HG02840 (cell line): ENCODE measurements around the gene DPPA5.
"Not testable (repeated sequence)": the region's sequence is repeated elsewhere in the genome, so short reads cannot be mapped to it uniquely, and the experiment has no call there.

Source experiments
- ATAC-seq: cut with Tn5 transposase; IDR thresholded peaks from one replicate; pipeline ENCODE4 v1.9.1; 2021; ENCODE audit warnings: mild to moderate bottlenecking, moderate library complexity, moderate number of reproducible peaks; ENCODE audit not compliant: unreplicated experiment, low FRiP score

Gene DPPA5, protein sequence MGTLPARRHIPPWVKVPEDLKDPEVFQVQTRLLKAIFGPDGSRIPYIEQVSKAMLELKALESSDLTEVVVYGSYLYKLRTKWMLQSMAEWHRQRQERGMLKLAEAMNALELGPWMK

DNA sequence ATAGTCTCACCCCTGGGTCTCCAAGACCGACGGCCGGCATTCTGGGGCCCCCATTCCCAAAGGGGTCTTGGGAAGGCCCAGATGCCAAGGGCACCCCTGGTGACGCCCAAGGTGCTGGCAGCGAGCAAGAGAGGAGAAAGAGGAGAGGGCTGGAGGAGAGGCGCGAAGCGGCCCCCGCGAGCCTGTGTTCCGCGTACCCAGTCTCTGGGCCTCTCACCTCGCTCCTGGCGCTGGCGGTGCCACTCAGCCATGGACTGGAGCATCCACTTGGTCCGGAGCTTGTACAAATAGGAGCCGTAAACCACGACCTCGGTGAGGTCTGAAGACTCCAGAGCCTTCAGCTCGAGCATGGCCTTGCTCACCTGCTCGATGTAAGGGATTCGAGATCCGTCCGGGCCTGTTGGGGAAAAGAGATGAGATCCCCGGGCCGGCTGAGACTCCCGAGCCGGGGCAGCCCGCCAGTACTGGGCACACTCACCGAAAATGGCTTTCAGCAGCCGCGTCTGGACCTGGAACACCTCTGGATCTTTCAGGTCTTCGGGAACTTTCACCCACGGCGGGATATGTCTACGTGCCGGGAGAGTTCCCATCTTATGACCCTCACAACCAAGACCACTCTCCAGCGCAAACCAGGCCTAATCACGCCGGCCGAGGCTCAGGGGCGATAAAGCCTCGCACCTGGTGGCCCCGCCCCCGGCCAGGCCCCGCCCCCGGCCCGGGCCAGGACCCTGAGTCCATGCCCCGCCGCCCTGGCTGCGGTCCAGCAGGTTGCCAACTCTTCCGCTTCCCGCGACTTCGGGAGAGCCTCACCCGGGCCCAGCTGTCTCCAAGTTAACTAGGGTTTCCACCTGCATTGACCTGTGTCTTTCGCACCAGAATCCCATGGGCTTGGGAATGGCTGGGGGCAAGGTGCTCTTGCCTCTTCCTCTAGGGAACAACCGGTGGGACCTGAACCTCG lies at the start of gene DPPA5:
DPPA5 (minus strand) TSS at position 641 of the 958 bp plus-strand sequence; CDS start at position 590, 51 bp downstream.
- no peak for ATAC-seq

DNA sequence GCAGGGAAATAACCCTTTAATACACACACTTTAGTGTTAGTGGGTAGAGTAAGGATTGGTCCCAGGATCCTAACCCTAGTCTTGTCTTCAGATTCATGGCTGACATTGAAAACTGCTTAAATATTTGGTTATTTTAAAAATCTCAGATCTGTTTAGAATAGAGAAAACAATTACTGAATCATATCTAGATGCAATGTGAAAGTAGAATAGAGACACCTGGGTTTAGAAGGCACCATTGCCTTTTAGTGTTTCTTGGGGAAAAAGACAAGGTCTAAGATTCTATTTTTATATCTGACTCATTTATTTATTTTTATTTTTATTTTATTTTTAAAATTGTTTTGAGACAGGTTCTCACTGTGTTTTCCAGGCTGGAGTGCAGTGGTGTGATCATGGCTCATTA lies 46.6 kb upstream of the DPPA5 start:
- ATAC-seq: no peak

DNA sequence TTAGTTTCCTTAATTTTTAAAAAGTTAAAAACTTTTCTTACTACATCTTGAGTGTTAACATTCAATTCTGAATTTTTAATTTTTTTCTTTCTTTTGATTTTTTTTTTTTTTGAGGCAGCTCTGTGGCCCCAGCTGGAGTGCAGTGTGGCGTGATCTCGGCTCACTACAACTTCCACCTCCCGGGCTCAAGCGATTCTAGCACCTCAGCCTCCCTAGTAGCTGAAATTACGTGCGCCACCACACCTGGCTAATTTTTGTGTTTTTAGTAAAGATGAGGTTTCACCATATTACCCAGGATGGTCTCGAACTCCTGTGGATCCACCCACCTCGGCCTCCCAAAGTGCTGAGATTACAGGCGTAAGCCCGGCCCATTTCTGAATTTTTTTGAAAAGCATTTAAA lies 41.8 kb upstream of the DPPA5 start:
- ATAC-seq: no peak

DNA sequence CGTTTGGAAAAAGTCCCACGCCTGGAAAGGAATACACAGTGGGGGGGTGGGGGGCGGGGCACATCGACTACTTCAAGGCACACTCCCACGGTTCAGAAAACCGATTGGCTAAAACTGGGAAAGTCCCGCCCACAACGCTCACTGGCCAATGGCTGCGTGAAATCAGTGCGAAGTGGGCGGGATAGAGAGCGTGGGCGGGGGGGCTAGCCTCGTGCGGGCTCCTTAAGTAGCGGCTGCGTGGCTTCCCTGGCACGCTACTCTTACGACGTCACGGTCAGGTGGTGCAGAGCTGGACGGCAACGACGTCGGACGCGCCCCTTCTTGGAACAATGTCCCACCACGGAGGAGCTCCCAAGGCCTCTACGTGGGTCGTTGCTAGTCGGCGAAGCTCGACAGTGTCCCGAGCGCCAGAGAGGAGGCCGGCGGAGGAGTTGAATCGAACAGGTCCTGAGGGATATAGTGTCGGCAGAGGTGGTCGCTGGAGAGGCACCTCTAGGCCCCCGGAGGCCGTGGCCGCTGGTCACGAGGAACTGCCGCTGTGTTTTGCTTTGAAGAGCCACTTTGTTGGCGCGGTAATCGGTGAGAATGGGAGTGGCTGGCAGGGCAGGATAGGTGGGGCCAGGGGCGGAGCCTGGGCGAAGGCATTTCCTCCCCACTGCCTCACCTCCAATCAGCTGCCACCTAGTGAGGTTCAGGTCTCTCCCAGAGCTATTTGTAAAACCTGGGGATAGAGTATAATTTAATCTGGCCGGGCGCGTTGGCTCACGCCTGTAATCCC lies 40.7 kb upstream of the DPPA5 start, which contains the start of gene DDX43:
DDX43 (plus strand) TSS at position 252 of the 778 bp plus-strand sequence; CDS start at position 330, 78 bp downstream.
- peak; percentile 80 for ATAC-seq

DNA sequence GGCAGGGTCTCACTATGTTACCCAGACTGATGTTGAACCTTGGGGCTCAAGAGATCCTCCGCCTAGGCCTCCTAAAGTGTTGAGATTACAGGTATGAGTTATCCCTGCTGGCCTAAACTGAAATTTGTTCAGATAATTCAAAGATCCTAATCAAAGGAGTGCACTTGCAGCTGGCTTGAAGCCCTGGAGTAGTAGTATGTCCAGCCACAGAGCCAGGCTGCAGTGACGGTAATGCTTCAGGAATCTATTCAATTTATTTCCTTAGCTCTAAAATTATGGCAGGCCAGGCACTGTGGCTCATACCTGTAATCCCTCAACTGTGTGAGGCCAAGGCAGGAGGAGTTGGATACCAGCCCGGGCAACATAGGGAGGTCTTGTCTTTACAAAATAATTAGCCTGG lies 39.2 kb upstream of the DPPA5 start:
- ATAC-seq: no peak

DNA sequence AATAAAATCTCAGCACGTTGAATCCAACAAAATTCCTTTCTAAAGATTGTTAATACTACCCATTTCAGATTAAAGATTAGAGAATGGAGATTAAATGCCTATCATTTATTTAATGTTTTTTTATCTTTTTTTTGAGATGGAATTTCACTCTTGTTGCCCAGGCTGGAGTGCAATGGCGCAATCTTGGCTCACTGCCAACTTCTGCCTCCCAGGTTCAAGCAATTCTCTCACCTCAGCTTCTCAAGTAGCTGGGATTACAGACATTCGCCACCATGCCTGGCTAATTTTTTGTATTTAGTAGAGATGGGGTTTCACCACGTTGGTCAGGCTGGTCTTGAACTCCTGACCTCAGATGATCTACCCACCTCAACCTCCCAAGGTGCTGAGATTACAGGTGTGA lies 38.1 kb upstream of the DPPA5 start:
- ATAC-seq: not testable (repeated sequence)

DNA sequence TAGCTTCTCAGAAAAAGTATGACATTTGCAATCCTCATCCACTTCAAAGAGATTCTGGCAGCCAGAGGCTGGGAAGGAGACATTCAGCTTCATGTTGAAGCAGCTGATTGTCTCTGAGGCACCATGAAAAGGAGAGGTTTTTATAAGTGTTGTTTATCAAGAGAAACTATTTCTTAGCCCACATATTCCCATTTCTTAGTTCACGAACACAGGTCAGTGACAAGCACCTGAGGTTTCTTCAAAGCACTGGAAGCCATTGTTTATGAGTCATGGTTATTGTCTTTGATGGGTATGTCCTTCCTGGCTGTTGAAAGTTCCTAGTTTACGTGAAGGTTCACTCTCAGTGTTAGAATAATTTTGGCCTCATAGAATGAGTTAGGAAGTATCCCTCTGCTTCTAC lies 37.6 kb upstream of the DPPA5 start:
- no peak for ATAC-seq

DNA sequence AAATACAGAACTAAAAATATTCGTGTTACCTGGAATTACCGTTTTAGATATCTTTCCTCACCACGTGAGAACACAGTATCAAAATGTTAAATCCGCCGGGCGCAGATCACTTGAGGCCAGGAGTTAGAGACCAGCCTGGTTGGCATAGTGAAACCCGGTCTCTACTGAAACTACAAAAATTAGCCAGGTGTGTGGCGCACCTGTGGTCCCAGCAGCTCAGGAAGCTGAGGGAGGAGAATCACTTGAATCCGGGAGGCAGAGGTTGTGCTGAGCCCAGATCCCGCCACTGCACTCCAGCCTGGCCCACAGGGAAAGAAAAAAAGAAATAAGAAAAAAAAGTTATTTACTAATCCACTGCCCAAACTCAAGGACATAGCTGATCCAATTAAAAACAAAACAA lies 35.8 kb upstream of the DPPA5 start:
- ATAC-seq: no peak

DNA sequence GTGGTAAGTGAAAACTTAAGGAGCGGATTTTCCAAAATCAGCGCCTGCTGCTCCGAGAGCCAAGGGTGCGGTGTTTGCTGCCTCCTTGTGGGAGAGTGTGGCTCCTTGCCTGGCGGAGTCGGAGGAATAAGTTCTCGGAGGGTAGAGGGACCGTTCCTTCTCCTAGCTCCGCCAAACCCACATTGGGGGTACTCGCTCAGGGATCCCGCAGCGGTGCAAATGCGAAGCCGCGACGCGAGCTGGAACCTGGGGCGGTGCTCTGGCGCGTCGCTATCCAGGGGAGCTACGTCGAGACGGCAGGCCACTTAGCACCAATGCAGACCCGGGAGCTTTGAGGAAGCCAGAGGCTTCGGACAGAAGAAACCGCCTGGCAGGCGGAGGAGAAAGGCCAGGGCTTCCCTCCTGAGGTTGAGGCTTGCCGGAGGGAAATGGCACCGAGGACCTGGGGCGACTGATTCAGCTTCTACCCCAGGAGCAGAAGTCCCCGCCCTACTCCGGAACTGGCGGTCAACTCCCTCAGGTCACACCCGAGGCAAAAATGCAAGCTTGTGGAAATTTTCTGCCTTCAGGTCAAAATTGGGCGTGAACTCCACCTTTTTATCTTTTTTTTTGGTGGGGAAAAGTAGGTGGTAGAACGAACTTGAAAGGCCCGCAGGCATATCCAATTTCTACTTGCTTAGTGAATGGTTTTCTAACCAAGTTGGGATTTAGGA lies 34.9 kb upstream of the DPPA5 start:
- peak; percentile 52 for ATAC-seq

DNA sequence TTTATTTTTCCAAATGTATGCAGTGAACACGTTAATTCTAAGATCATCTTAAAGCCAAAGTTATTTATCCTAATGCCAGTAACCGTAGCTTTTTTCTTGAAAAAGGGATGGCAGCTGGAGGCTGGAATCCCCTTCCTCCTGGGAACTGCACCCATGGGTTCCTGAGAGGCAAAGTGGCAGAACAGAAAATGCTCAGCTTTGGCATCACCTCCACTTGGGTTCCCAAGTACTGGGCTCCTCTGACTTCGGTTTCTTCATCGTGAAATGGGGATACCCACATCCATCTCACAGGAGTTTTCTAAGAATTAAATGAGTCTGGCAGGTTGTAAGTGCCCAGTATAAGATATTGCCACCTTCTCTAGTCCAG lies 34.3 kb upstream of the DPPA5 start:
- ATAC-seq: peak; percentile 10

DNA sequence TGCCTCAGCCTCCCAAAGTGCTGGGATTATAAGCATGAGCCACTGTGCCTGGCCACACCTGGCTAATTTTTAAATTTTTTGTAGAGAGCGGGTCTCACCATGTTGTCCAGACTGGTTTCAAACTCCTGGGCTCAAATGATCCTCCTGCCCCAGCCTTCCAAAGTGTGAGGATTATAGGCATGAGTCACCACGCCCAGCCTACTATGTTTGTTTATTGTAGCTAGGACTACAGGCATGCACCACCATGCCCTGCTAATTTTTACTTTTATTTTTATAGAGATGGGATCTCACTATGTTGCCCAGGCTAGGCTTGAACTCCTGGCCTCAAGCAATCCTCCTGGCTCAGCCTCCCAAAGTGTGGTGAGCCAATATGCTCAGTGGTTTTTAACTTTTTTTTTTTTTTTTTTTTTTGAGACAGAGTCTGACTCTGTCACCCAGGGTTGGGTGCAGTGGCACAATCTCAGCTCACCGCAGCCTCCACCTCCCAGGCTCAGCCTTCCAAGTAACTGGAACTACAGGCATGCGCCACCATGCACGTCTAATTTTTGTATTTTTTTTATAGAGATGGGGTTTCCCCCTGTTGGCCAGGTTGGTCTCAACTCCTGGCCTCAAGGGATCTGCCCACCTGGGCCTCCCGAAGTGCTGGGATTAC lies 28.5 kb upstream of the DPPA5 start:
- ATAC-seq: no peak

DNA sequence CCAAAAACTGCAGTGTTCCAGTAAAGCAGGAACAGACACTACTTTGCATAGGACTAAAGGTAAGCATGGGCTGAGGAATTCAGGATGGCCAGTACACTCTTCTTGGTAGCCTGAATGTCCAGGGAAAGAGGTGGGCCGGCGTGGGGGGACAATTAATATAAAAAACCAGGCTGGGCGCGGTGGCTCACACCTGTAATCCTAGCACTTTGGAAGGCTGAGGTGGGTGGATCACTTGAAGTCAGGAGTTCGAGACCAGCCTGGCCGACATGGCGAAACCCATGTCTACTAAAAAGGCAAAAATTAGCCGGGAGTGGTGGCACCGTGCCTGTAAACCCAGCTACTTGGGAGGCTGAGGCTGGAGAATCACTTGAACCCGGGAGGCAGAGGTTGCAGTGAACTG lies 27.5 kb upstream of the DPPA5 start:
- not testable (repeated sequence) for ATAC-seq

DNA sequence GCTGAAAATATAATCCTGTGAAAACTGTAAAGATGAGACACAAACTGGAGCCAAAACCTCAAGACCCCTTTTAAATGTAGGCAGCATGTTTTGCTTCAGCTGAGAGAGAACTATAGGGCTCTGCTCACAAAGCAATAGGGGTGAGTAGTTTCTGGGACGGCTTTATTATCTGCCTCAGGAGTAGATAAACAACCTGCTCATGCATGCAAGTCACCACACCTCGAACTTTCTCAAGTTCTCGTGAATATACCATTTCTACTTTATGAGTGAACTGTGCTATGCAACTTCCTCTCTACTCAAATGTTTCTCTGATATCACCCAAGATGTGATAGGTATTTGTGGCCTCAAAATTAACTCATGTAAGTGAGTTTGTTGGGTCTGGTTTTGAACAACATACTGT lies 23.1 kb upstream of the DPPA5 start:
- no peak for ATAC-seq

DNA sequence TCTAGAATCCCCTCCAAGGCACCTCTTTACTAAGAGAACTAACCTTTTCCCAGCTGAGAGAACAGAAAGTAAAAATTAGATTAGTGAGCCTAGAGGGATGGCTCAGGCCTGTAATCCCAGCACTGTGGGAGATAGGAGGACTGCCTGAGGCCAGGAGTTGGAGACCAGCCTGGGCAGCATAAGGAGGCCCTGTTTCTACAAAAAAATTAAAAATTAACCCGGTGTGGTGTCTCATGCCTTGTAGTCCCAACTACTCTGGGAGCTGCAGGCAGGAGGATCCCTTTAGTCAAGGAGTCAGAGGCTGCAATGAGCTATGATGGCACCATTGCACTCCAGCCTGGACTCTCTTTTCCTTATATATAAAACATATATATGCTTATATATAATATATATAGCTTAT lies 21.1 kb upstream of the DPPA5 start:
- no peak for ATAC-seq

DNA sequence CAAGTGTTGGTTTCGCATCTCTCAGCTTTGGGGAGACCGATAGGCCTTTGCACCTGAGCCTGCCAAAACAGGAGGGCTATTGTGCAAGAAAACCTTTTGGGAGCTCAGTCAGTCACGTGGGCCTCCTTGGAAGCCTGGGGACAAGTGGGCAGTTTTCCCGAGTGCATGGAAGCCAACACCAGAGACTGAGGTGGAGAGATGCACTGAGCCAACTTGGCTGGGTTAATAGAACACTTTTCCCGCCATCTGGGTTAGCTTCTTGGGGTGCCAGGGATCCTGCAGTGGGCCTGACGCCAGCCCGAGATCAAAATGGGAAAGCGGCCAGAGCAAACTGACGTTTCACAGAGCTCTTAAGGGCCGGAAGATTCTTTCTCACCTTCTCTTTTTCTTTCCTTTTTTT lies 18.4 kb upstream of the DPPA5 start:
- ATAC-seq: no peak

DNA sequence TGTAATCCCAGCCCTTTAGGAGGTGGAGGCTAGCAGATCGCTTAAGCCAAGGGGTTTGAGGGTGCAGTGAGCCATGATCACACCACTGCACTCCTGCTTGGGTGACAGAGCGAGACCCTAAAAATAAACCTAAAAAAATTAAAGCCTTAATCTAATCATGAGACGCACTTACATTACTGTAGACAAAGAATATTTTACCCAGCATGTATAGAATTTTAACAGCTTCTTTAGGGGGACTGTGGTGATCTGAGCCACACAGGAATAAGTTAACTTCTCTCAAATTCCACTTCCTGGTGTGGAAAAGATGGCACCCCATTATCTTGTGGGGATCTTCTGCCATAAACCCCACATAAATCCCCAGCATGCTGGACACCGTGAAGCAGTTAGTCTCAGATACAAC lies 17.9 kb upstream of the DPPA5 start:
- no peak for ATAC-seq

DNA sequence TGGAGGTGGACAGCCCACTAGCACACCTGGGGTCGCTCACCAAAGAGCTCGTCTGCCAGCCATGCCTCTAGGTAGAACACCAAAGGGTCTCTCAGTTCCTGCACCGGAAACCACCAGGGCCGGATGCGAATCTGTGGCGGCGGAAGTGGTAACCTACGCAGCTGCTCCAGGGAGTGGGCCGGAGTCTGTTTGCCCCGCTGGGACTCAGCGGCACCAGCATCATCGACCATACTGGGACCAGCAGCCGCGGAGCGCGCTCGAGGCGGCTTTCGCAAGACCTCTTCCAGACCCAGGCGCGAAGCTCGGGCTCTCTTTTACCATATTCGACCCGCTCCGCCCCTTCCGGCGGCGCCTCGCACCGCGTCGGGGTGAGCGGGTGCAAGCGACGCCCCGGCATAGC lies 15.5 kb upstream of the DPPA5 start, which contains the start of gene OOEP:
OOEP (minus strand) TSS at position 335 of the 400 bp plus-strand sequence; CDS start at position 230, 105 bp downstream.
- ATAC-seq: no peak

DNA sequence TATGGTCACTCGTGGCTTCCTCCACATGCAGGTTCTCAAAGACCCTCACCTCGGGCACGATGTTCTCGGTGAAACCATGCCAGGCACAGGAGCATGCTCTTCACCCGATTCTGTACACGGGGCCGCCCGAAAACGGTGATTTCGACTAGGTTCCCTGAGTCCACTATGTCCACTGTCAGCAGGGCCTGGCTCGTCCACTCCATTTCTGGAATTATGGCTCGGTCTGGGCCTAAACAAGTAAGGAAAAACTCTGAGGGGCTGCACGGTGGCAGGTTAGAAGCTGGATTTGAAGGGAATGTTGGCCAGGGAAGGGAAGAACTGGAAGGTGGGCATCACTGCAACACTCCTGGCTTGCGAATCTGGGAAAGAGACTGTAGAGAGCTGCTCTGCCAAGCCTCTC lies 15.1 kb upstream of the DPPA5 start:
- no peak for ATAC-seq

DNA sequence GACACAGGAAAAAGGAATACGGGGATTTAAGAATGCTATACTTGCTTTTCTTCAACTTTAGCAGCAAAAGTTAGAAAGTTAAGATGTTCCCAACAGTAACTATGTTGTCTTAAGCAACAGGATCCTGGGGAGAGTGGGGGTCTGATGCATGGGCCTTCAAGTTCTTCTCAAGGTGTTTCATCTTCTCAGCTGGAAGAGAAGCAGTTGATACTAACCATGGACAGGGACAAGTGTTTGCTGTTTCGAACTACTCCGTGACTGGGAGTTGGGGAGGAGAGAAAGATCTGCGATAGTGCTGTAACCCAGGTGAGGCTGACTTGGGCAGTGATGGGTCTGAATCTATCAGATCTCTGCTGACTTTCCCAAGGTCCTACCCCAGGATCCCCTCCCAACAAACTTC lies 14.6 kb upstream of the DPPA5 start:
- no peak for ATAC-seq

DNA sequence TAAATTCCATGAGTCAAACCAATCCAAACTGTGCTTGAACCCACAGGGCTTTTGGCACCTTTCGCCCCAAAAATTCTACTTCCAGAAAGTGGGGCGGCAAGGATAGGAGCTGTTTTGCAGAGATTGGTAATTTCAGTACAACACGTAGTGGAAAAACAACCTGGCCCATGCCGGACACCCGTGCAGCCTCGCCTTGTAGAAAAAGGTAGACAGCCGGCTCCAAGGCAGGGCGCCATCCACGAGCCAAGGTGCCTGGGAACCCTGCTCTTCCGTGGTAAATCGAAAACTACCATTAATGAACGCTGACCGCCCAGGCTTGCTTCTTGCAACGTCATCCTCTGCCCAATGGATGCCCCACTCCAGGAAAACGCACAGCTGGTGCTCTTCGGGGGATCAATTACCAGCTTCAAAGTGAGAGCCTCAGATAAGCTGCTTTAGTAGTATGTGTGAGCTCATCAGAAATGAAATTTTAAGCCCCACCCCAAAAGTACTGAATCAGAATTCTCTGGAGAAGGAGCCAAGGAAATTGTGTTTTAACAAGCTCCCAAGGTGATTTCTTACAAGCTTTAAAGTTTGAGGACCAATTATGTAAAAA lies 13.8 kb upstream of the DPPA5 start:
- no peak for ATAC-seq
